Measurements from ENCODE around the gene ADGRL2.

- TF ChIP-seq POLR2AphosphoS5 (IDR thresholded peaks at IDR 0.05; ENCODE audit: low read depth, low read length), result no peak
- TF ChIP-seq POLR2A (IDR thresholded peaks at IDR 0.05; ENCODE audit: low read depth, low read length), result no peak
- no peak for TF ChIP-seq TAF1 (IDR thresholded peaks at IDR 0.05; ENCODE audit: low read depth, low read length)
These were observed 46.3 kb upstream of the ADGRL2 start for GRCh38 chr1:81754424-81754823.
